HepG2 (cell line): ENCODE results near the gene PLCB1. TPM values are rescaled to one million over a fixed set of nuclear protein-coding genes. Genes with fewer than 3 reads are reported as not detected.

Experiments used
- ATAC-seq: fragments of 200-7000 bp; cut with Tn5 transposase; 3 replicates; pipeline ENCODE4 v1.9.1; 2020; ENCODE audit warnings: mild to moderate bottlenecking, moderate library complexity
- BruUV-seq: library from RNA; stranded (reverse); fragments of 400-500 nt; replicated peaks from 2 replicates; lab custom pipeline; 2021; lab: Mats Ljungman, UMichigan
- CTCF ChIA-PET: fragments of 300-600 bp; formaldehyde crosslinking; extraction: SDS; loops from one replicate; lab custom pipeline; 2021; ENCODE audit warnings: low total read pairs, inconsistent platforms, low intra/inter-chr PET ratio; lab: Yijun Ruan, JAX
- POLR2A ChIA-PET: fragments of 350-600 bp; sonication (Branson Sonifier 250); formaldehyde crosslinking; loops from one replicate; lab custom pipeline; 2020; ENCODE audit warnings: antibody characterized with exemption, inconsistent platforms; lab: Yijun Ruan, JAX
- DNase-seq: peaks from one replicate; pipeline ENCODE4 v3.0.0-alpha.2; 2015; ENCODE audit warnings: low spot score
- FAIRE-seq: peaks from 3 replicates; lab custom pipeline; 2011; peaks lifted over from hg19 to GRCh38; lab: Jason Lieb, UNC
- H2AFZ ChIP-seq: one replicate; pipeline ENCODE4 v1.6.1; 2011; ENCODE audit warnings: low read length, inconsistent platforms
- H3K27ac ChIP-seq: fragments of 300-600 bp; 3 replicates; pipeline ENCODE4 v1.8.0; 2011; ENCODE audit warnings: mixed run types, mild to moderate bottlenecking, mixed read lengths, low read length, inconsistent platforms; ENCODE audit not compliant: insufficient read depth; ENCODE audit errors: extremely low read length
- H3K27me3 ChIP-seq, 2 experiments: fragments of 200-600 bp in 1 of 2; 2 replicates in 1 of 2; 3 replicates in 1 of 2; pipeline versions ENCODE4 v1.6.0 to v1.8.0; 2011; ENCODE audit warnings: low read length in 2 of 2, mild to moderate bottlenecking in 2 of 2, moderate library complexity in 2 of 2, inconsistent platforms in 1 of 2; ENCODE audit not compliant: insufficient read depth in 2 of 2, control insufficient read depth in 1 of 2
- H3K36me3 ChIP-seq, 2 experiments: fragments of 200-600 bp in 1 of 2; replicated peaks in 1 of 2; 2 replicates in 1 of 2; 3 replicates in 1 of 2; pipeline versions ENCODE4 v1.5.1 to v1.8.0; 2011; ENCODE audit warnings: low read length in 2 of 2, inconsistent platforms in 1 of 2; ENCODE audit not compliant: insufficient read depth in 2 of 2, control insufficient read depth in 1 of 2
- H3K4me1 ChIP-seq: 2 replicates; pipeline ENCODE4 v1.5.1; 2012; ENCODE audit warnings: low read length, inconsistent platforms; ENCODE audit not compliant: insufficient read depth
- H3K4me2 ChIP-seq: 2 replicates; pipeline ENCODE4 v1.6.0; 2011; ENCODE audit warnings: low read depth, low read length, inconsistent platforms
- H3K4me3 ChIP-seq, 3 experiments: fragments of 200-600 bp in 1 of 3; sonication (generic), shearing (Covaris generic) in 1 of 3; replicated peaks in 1 of 3; 2 replicates each; pipeline ENCODE4 v1.5.1; 2011 to 2016; ENCODE audit warnings: low read length in 3 of 3, inconsistent platforms in 2 of 3, low read depth in 2 of 3, mild to moderate bottlenecking in 2 of 3, control low read depth in 1 of 3, mixed read lengths in 1 of 3; ENCODE audit not compliant: insufficient read depth in 1 of 3
- H3K79me2 ChIP-seq: one replicate; pipeline ENCODE4 v1.6.1; 2011; ENCODE audit warnings: low read length, inconsistent platforms; ENCODE audit not compliant: insufficient read depth
- H3K9ac ChIP-seq: 2 replicates; pipeline ENCODE4 v1.6.0; 2011; ENCODE audit warnings: mild to moderate bottlenecking, low read depth, low read length, inconsistent platforms; ENCODE audit not compliant: insufficient read depth
- H3K9me3 ChIP-seq: 2 replicates; pipeline ENCODE4 v1.5.1; 2012; ENCODE audit warnings: mild to moderate bottlenecking, low read length
- H4K20me1 ChIP-seq: 2 replicates; pipeline ENCODE4 v1.6.0; 2011; ENCODE audit warnings: inconsistent platforms, mild to moderate bottlenecking, low read length, moderate library complexity; ENCODE audit not compliant: insufficient read depth
- ARID2 ChIP-seq: sonication (generic); formaldehyde crosslinking; IDR thresholded peaks from 2 replicates; pipeline ENCODE4 v1.8.1; 2022; ENCODE audit warnings: mild to moderate bottlenecking, missing genetic modification reagents, borderline replicate concordance
- ARNT2 ChIP-seq: sonication (generic); formaldehyde crosslinking; IDR thresholded peaks from 2 replicates; pipeline ENCODE4 v1.8.0; 2022; ENCODE audit warnings: mild to moderate bottlenecking, low read depth, missing genetic modification reagents, moderate library complexity
- CREB3 ChIP-seq: sonication (generic); formaldehyde crosslinking; IDR thresholded peaks from 2 replicates; pipeline ENCODE4 v1.5.0; 2020; ENCODE audit warnings: missing genetic modification reagents
- FOXK1 ChIP-seq: sonication (generic); formaldehyde crosslinking; IDR thresholded peaks from 2 replicates; pipeline ENCODE4 v1.4.0; 2020; ENCODE audit warnings: low read depth, missing genetic modification reagents, borderline replicate concordance
- MATR3 ChIP-seq: sonication (generic); formaldehyde crosslinking; IDR thresholded peaks from 2 replicates; pipeline ENCODE4 v1.4.0; 2020; ENCODE audit warnings: missing genetic modification reagents
- SNAPC2 ChIP-seq: sonication (generic); formaldehyde crosslinking; IDR thresholded peaks from 2 replicates; pipeline ENCODE4 v1.8.1; 2022; ENCODE audit warnings: mild to moderate bottlenecking, missing genetic modification reagents
- SP1 ChIP-seq, 2 experiments: fragments of 450-650 bp in 1 of 2; sonication (generic) in 1 of 2; formaldehyde crosslinking in 1 of 2; IDR thresholded peaks; 2 replicates each; pipeline versions ENCODE4 v1.4.0 to v1.6.1; 2016 to 2020; ENCODE audit warnings: missing genetic modification reagents in 1 of 2
- TCF7L2 ChIP-seq: IDR thresholded peaks from 2 replicates; pipeline ENCODE4 v1.6.1; 2011; ENCODE audit warnings: mild to moderate bottlenecking, low read depth, low read length, moderate library complexity
- WIZ ChIP-seq: sonication (generic); formaldehyde crosslinking; IDR thresholded peaks from 2 replicates; pipeline ENCODE4 v1.5.1; 2020; ENCODE audit warnings: mild to moderate bottlenecking, missing genetic modification reagents
- ZBTB39 ChIP-seq: sonication (generic); formaldehyde crosslinking; IDR thresholded peaks from 2 replicates; pipeline ENCODE4 v1.5.0; 2020; ENCODE audit warnings: missing genetic modification reagents
- ZBTB7A ChIP-seq: sonication (generic); formaldehyde crosslinking; IDR thresholded peaks from 2 replicates; pipeline ENCODE4 v1.8.0; 2022; ENCODE audit warnings: mild to moderate bottlenecking, missing genetic modification reagents
- ZNF513 ChIP-seq: sonication (generic); formaldehyde crosslinking; conservative IDR thresholded peaks from 2 replicates; pipeline ENCODE4 v1.5.0; 2020; ENCODE audit warnings: missing genetic modification reagents
- WGBS: methylation state at CpG from one replicate; pipeline ENCODE4 v1.1.6; 2017; ENCODE audit warnings: low lambda C conversion rate; 5-methylcytosine and 5-hydroxymethylcytosine counted together
- in situ Hi-C: cut with HindIII; loops from 2 replicates; pipeline ENCODE4 v1.10.0; 2017; ENCODE audit warnings: low pct_unique_long_range_greater_than_20kb; ENCODE audit not compliant: extremely low pct_ligation_motif_present
- intact Hi-C: fragments of 100-400 bp; cut with micrococcal nuclease; formaldehyde crosslinking; loops from one replicate; pipeline ENCODE4 v1.10.0; 2022; ENCODE audit not compliant: unreplicated experiment
- polyA plus RNA-seq, 8 experiments: library from polyadenylated mRNA; depleted of rRNA in 3 of 8; stranded (reverse) in 7 of 8; unstranded in 1 of 8; fragments of >200 nt; fragmentation: Illumina TruSeq in 4 of 8; extraction: Trizol in 4 of 8; gene quantifications; 2 replicates each; pipeline versions ENCODE4 v1.2.1 to v1.2.3, GENCODE V29; 2011 to 2016; ENCODE audit warnings: low read depth in 4 of 8, missing spikeins in 1 of 8, mixed read lengths in 1 of 8; ENCODE audit not compliant: insufficient read depth in 1 of 8
- total RNA-seq, 5 experiments: library from RNA; depleted of rRNA; stranded (reverse); fragments of >200 nt; fragmentation: Illumina TruSeq; extraction: Trizol; gene quantifications; 2 replicates each; pipeline ENCODE4 v1.2.3, GENCODE V29; 2016; ENCODE audit warnings: low read depth in 1 of 5
- TF ChIP-seq, protein P1 (sequence below): IDR thresholded peaks from 2 replicates; pipeline ENCODE4 v1.6.1; 2016; ENCODE audit warnings: low read depth
- TF ChIP-seq, protein P2 (sequence below): sonication (generic); formaldehyde crosslinking; IDR thresholded peaks from 2 replicates; pipeline ENCODE4 v1.5.0; 2020; ENCODE audit warnings: missing genetic modification reagents
- TF ChIP-seq, protein P3 (sequence below): sonication (generic); formaldehyde crosslinking; IDR thresholded peaks from 2 replicates; pipeline ENCODE4 v1.5.0; 2020; ENCODE audit warnings: missing genetic modification reagents

The PLCB1 gene
- total and polyA plus RNA-seq, 2 of the 13 experiments (the other 11 are each of a cell fraction or from before 2014, with no cell fraction given): 42.4 to 55.9 TPM

DNA sequence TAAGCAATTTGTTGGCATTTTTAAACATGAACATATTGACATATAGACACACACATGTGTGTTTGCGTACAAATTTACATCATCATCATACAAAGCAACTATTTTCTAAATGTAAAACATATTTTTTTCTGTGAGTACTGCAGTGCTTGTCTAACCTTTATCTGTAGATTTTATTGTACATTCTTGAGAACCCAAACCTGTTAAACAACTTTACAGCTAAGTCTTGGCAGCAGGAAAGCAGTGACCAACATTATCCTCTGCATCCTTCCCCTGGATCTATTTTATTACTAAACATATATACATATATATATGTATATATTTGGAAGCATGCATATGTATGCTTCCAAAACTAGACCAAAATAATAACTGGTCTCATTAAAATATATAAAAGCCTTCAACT lies 10.4 kb upstream of the PLCB1 start:
- POLR2A ChIA-PET: interaction anchor here (1.7 kb wide), 1 partner anchor 102 kb away, joined by 5 read pairs; the partner anchor contains the start of gene TMX4
- no peak for ATAC-seq
- Histone ChIP-seq H2AFZ (no peak overlapping the region), H3K9ac (no peak overlapping the region), H3K4me2 (no peak overlapping the region), H3K4me1 (peaks cover 43% of the 10 kb centered on the region), H3K27ac (no peak overlapping the region), H3K9me3 (no peaks in the 10 kb centered on the region), H3K27me3 (no peaks in the 10 kb centered on the region), H3K36me3 (peaks cover 0 to 12% of the 10 kb centered on the region in 2 experiments; a peak in 3 of 5 replicates), H4K20me1 (no peaks in the 10 kb centered on the region), H3K79me2 (peaks cover 10% of the 10 kb centered on the region), H3K4me3 (no peak overlapping the region)
- in situ Hi-C loops (no loop called here), intact Hi-C loops (no loop called here)
- DNase-seq: no peak
- CTCF ChIA-PET: no interaction called here
- WGBS: 100% methylated on average over 1 of the region's 1 CpG
- TF ChIP-seq FOXK1 (CRISPR knock-in tag) (no peak), SP1 (IDR thresholded peaks at IDR 0.05) (no peak), SP1 (CRISPR knock-in tag; IDR thresholded peaks at IDR 0.05) (no peak), WIZ (no peak), CREB3 (no peak), MATR3 (CRISPR knock-in tag) (no peak), ZBTB39 (CRISPR knock-in tag) (no peak), TCF7L2 (no peak), ARNT2 (CRISPR knock-in tag) (no peak), ZNF513 (CRISPR knock-in tag) (no peak), ZBTB7A (no peak), ARID2 (no peak), SNAPC2 (CRISPR knock-in tag) (no peak)
- TF ChIP-seq, protein P1, sequence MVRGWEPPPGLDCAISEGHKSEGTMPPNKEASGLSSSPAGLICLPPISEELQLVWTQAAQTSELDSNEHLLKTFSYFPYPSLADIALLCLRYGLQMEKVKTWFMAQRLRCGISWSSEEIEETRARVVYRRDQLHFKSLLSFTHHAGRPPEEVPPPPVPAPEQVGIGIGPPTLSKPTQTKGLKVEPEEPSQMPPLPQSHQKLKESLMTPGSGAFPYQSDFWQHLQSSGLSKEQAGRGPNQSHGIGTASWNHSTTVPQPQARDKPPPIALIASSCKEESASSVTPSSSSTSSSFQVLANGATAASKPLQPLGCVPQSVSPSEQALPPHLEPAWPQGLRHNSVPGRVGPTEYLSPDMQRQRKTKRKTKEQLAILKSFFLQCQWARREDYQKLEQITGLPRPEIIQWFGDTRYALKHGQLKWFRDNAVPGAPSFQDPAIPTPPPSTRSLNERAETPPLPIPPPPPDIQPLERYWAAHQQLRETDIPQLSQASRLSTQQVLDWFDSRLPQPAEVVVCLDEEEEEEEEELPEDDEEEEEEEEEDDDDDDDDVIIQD (CRISPR knock-in tag): no peak
- TF ChIP-seq, protein P2, sequence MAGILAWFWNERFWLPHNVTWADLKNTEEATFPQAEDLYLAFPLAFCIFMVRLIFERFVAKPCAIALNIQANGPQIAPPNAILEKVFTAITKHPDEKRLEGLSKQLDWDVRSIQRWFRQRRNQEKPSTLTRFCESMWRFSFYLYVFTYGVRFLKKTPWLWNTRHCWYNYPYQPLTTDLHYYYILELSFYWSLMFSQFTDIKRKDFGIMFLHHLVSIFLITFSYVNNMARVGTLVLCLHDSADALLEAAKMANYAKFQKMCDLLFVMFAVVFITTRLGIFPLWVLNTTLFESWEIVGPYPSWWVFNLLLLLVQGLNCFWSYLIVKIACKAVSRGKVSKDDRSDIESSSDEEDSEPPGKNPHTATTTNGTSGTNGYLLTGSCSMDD (CRISPR knock-in tag): no peak
- TF ChIP-seq, protein P3, sequence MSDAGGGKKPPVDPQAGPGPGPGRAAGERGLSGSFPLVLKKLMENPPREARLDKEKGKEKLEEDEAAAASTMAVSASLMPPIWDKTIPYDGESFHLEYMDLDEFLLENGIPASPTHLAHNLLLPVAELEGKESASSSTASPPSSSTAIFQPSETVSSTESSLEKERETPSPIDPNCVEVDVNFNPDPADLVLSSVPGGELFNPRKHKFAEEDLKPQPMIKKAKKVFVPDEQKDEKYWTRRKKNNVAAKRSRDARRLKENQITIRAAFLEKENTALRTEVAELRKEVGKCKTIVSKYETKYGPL (CRISPR knock-in tag): no peak
- no peak for FAIRE-seq
- no TSS peak for BruUV-seq
